CD14-positive monocyte (primary cell): ENCODE data around the gene NTRK3. TPM values are rescaled to one million over a fixed set of nuclear protein-coding genes. Genes with fewer than 3 reads are reported as not detected.

ENCODE experiments used
- DNase-seq, 3 donors: peaks; one replicate each; pipeline ENCODE4 v3.0.0-alpha.2; 2011 to 2022
- H2AFZ ChIP-seq: 2 replicates; pipeline ENCODE4 v1.6.0; 2012; ENCODE audit warnings: mild to moderate bottlenecking, low read depth, low read length, inconsistent platforms; ENCODE audit not compliant: insufficient read depth, poor library complexity, severe bottlenecking
- H3K27ac ChIP-seq, 2 donors: 1 replicate in 1 of 2; 2 replicates in 1 of 2; pipeline ENCODE4 v1.5.1; 2012 to 2013; ENCODE audit warnings: low read length in 2 of 2, control low read depth in 1 of 2, inconsistent platforms in 1 of 2, low read depth in 1 of 2, mild to moderate bottlenecking in 1 of 2
- H3K27me3 ChIP-seq, 2 donors: one replicate each; pipeline versions ENCODE4 v1.6.0 to v1.6.1; 2011 to 2013; ENCODE audit warnings: low read length in 2 of 2; ENCODE audit not compliant: control insufficient read depth in 2 of 2, insufficient read depth in 2 of 2
- H3K36me3 ChIP-seq, 2 donors: replicated peaks in 1 of 2; 1 replicate in 1 of 2; 2 replicates in 1 of 2; pipeline versions ENCODE4 v1.5.1 to v1.6.1; 2012 to 2013; ENCODE audit warnings: low read length in 2 of 2, control low read depth in 1 of 2, inconsistent platforms in 1 of 2, mild to moderate bottlenecking in 1 of 2; ENCODE audit not compliant: insufficient read depth in 2 of 2, control insufficient read depth in 1 of 2
- H3K4me1 ChIP-seq, 2 donors: 1 replicate in 1 of 2; 2 replicates in 1 of 2; pipeline versions ENCODE4 v1.5.1 to v1.6.1; 2012 to 2013; ENCODE audit warnings: low read length in 2 of 2, control low read depth in 1 of 2, inconsistent platforms in 1 of 2, mild to moderate bottlenecking in 1 of 2, moderate library complexity in 1 of 2; ENCODE audit not compliant: insufficient read depth in 2 of 2, control insufficient read depth in 1 of 2
- H3K4me2 ChIP-seq: replicated peaks from 2 replicates; pipeline ENCODE3; 2012; ENCODE audit warnings: low read length, moderate library complexity, mild to moderate bottlenecking; ENCODE audit not compliant: poor library complexity, severe bottlenecking; ENCODE audit errors: extremely low read depth
- H3K4me3 ChIP-seq, 3 experiments: fragments of 200-600 bp in 1 of 3; sonication (generic) in 1 of 3; replicated peaks in 1 of 3; 1 replicate in 2 of 3; 2 replicates in 1 of 3; pipeline ENCODE4 v1.5.1; 2011 to 2013; ENCODE audit warnings: low read length in 3 of 3, mild to moderate bottlenecking in 3 of 3, control low read depth in 2 of 3, low read depth in 2 of 3, inconsistent platforms in 1 of 3, moderate library complexity in 1 of 3
- H3K79me2 ChIP-seq: 2 replicates; pipeline ENCODE4 v1.6.0; 2012; ENCODE audit warnings: mild to moderate bottlenecking, control low read depth, inconsistent platforms, low read length, moderate library complexity; ENCODE audit not compliant: insufficient read depth
- H3K9ac ChIP-seq: 2 replicates; pipeline ENCODE4 v1.6.0; 2017; ENCODE audit warnings: low read length, mild to moderate bottlenecking; ENCODE audit not compliant: insufficient read depth, poor library complexity, severe bottlenecking
- H3K9me3 ChIP-seq, 2 donors: replicated peaks in 1 of 2; 1 replicate in 1 of 2; 2 replicates in 1 of 2; pipeline versions ENCODE4 v1.5.1 to v1.6.1; 2012 to 2013; ENCODE audit warnings: low read length in 2 of 2, control low read depth in 1 of 2; ENCODE audit not compliant: control insufficient read depth in 1 of 2, insufficient read depth in 1 of 2
- H4K20me1 ChIP-seq: 2 replicates; pipeline ENCODE4 v1.6.0; 2012; ENCODE audit warnings: mild to moderate bottlenecking, low read length, control low read depth, moderate library complexity; ENCODE audit not compliant: insufficient read depth
- H3K27ac Mint-ChIP-seq, 7 donors: one replicate each; pipeline ENCODE4 v1.8.0; 2020; ENCODE audit warnings: mild to moderate bottlenecking in 7 of 7, mixed read lengths in 7 of 7, moderate library complexity in 6 of 7, inconsistent platforms in 2 of 7
- H3K27me3 Mint-ChIP-seq, 3 donors: one replicate each; pipeline ENCODE4 v1.8.0; 2021 to 2022; ENCODE audit warnings: low read depth in 3 of 3, mild to moderate bottlenecking in 3 of 3, mixed read lengths in 3 of 3, moderate library complexity in 3 of 3, inconsistent platforms in 1 of 3
- H3K36me3 Mint-ChIP-seq, 2 donors: one replicate each; pipeline ENCODE4 v1.8.0; 2020; ENCODE audit warnings: mixed read lengths in 2 of 2, inconsistent platforms in 1 of 2, mild to moderate bottlenecking in 1 of 2
- H3K4me1 Mint-ChIP-seq: one replicate; pipeline ENCODE4 v1.8.0; 2020; ENCODE audit warnings: mild to moderate bottlenecking, mixed read lengths
- H3K4me3 Mint-ChIP-seq, 2 donors: one replicate each; pipeline ENCODE4 v1.8.0; 2020; ENCODE audit warnings: mild to moderate bottlenecking in 2 of 2, mixed read lengths in 2 of 2, moderate library complexity in 1 of 2
- H3K9me3 Mint-ChIP-seq, 7 donors: one replicate each; pipeline ENCODE4 v1.8.0; 2020 to 2022; ENCODE audit warnings: mixed read lengths in 7 of 7, mild to moderate bottlenecking in 6 of 7, moderate library complexity in 6 of 7, inconsistent platforms in 2 of 7
- CTCF ChIP-seq: fragments of 200-600 bp; IDR thresholded peaks from one replicate; pipeline ENCODE4 v1.8.0; 2022; ENCODE audit warnings: antibody characterized with exemption, mild to moderate bottlenecking
- WGBS: methylation state at CpG from one replicate; pipeline ENCODE4 v1.1.5; 2013; ENCODE audit warnings: missing lambda C conversion rate; ENCODE audit not compliant: insufficient coverage; 5-methylcytosine and 5-hydroxymethylcytosine counted together
- intact Hi-C, 2 donors: fragments of 100-400 bp; cut with micrococcal nuclease; formaldehyde crosslinking; loops; one replicate each; pipeline versions ENCODE4 v1.15.0 to v1.15.1; 2023
- polyA plus RNA-seq, 3 donors: library from polyadenylated mRNA; depleted of rRNA in 1 of 3; unstranded in 2 of 3; stranded (reverse) in 1 of 3; fragments of 300-500 nt in 2 of 3; fragments of >200 nt in 1 of 3; fragmentation: Illumina TruSeq in 2 of 3; gene quantifications; 1 replicate in 2 of 3; 2 replicates in 1 of 3; pipeline ENCODE4 v1.2.3, GENCODE V29; 2012 to 2021

The NTRK3 gene
- polyA plus RNA-seq, 3 donors, result not detected

- whole genome bisulfite sequencing, result 88% methylated on average over 5 of the region's 5 CpGs
Observed at GRCh38 chr15:88267720-88268119, 11.2 kb upstream of the NTRK3 start.

GRCh38 chr15:88266170-88266569, 9.6 kb upstream of the NTRK3 start:
- Histone ChIP-seq H3K9me3 (no peaks in the 10 kb centered on the region), H3K27me3 (no peaks in the 10 kb centered on the region), H2AFZ (no peak overlapping the region), H3K9ac (no peak overlapping the region), H3K79me2 (no peaks in the 10 kb centered on the region), H3K4me2 (no peak overlapping the region), H3K4me1 (no peaks in the 10 kb centered on the region), H4K20me1 (no peaks in the 10 kb centered on the region), H3K27ac (no peak overlapping the region), H3K4me3 (no peak overlapping the region), H3K36me3 (no peaks in the 10 kb centered on the region)
- Mint-ChIP-seq H3K36me3 (no peaks in the 10 kb centered on the region), H3K9me3 (no peaks in the 10 kb centered on the region), H3K27me3 (peaks cover 9 to 15% (median 13%) of the 10 kb centered on the region in 3 donors), H3K4me1 (no peaks in the 10 kb centered on the region), H3K4me3 (no peak overlapping the region), H3K27ac (no peak overlapping the region)
- WGBS, result 85% methylated on average over 7 of the region's 10 CpGs
- DNase-seq, result no peak
- no peak for TF ChIP-seq CTCF
- intact Hi-C loops, result no loop called here

More at GRCh38 chr15:88267720-88268119, 11.2 kb upstream of the NTRK3 start:
- Histone ChIP-seq H3K9ac (no peak overlapping the region), H3K79me2 (no peaks in the 10 kb centered on the region), H4K20me1 (no peaks in the 10 kb centered on the region), H3K27ac (no peak overlapping the region), H3K4me2 (no peak overlapping the region), H3K4me1 (no peaks in the 10 kb centered on the region), H3K9me3 (no peaks in the 10 kb centered on the region), H3K27me3 (no peaks in the 10 kb centered on the region), H3K36me3 (no peaks in the 10 kb centered on the region), H3K4me3 (no peak overlapping the region), H2AFZ (no peak overlapping the region)
- no peak for TF ChIP-seq CTCF
- H3K27ac Mint-ChIP-seq, result no peak overlapping the region
- intact Hi-C loops, result no loop called here
- H3K4me3 Mint-ChIP-seq, result no peak overlapping the region
- H3K27me3 Mint-ChIP-seq, result peaks cover 4 to 17% (median 10%) of the 10 kb centered on the region in 3 donors
- no peaks in the 10 kb centered on the region for H3K36me3 Mint-ChIP-seq
- DNase-seq, result no peak
- H3K9me3 Mint-ChIP-seq, result no peaks in the 10 kb centered on the region
- no peaks in the 10 kb centered on the region for H3K4me1 Mint-ChIP-seq
